Measurements from ENCODE around the gene HIGD1B.

- TF ChIP-seq CTCF (IDR thresholded peaks at IDR 0.05; ENCODE audit: low read length): no peak
- no peak for TF ChIP-seq EZH2 (IDR thresholded peaks at IDR 0.05; ENCODE audit: borderline replicate concordance, low read length)
Observed at GRCh38 chr17:44832805-44833204, 14.9 kb upstream of the HIGD1B start.

Measured in OCI-LY1 (cell line).